Head of caudate nucleus (tissue), 42 donors: ENCODE data around the gene SPIN1.

Experiments
- DNase-seq, 42 donors: peaks; one replicate each; pipeline versions ENCODE4 v3.0.0 to v3.0.0-alpha.2; 2020 to 2021; ENCODE audit warnings: mixed read lengths in 7 of 42
- intact Hi-C: fragments of 100-400 bp; cut with DNase I; formaldehyde crosslinking; loops from one replicate; pipeline ENCODE4 v1.15.0; 2022

The SPIN1 gene

DNA sequence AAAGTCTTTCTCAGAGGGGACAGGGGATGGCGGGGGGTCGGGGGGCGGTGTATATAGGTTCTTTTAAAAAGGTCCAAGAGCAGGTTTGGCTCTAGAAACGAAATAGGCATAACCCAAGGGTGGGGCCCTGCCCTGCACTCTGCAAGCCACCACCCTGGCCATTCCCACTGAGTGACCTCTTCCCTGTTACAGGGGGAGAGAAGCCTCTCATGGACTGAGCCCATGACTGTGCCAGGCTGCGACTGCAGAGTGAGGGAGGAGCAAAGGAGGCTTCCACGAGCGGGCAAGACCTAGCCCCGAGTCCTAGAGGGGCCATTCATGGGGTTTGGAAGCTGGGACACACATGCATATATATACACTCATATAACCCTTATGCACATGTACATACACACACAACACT lies 136.7 kb downstream of the SPIN1 start:
- no peak for DNase-seq
- intact Hi-C loops = no loop called here

GRCh38 chr9:88527618-88528017 lies 139.4 kb downstream of the SPIN1 start:
- DNase-seq = no peak
- intact Hi-C loops = no loop called here
